ENCODE measurements around the gene KLHDC7B.

DNA sequence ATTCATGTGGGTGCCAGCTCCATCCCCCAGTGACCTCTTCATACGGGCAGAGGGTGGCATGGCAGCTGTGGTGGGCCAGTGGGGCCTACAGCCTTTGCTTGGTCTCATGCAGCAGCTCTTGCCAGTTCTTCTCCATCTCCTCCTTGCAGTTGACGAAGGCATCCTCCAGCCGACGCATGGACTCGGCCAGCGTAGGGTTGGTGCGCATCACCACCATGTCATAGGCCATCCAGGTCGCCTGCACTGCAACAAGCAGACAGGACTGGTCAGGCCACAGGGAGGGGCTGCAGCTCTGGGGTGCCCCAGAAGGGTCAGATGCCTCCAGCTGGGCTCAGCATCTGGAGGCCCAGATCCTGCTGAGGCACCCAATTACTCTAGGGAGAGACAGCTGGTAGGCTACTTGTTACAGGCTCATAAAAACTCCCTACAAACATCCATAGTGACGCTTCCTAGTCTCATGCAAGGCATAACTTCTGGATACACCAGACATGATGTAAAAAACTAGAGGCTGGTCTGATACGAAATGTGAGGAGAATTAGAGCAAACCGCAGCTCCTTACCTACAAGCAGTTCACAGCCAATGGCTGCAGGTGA, 5.6 kb downstream of the KLHDC7B start:
- TF ChIP-seq, protein P1, sequence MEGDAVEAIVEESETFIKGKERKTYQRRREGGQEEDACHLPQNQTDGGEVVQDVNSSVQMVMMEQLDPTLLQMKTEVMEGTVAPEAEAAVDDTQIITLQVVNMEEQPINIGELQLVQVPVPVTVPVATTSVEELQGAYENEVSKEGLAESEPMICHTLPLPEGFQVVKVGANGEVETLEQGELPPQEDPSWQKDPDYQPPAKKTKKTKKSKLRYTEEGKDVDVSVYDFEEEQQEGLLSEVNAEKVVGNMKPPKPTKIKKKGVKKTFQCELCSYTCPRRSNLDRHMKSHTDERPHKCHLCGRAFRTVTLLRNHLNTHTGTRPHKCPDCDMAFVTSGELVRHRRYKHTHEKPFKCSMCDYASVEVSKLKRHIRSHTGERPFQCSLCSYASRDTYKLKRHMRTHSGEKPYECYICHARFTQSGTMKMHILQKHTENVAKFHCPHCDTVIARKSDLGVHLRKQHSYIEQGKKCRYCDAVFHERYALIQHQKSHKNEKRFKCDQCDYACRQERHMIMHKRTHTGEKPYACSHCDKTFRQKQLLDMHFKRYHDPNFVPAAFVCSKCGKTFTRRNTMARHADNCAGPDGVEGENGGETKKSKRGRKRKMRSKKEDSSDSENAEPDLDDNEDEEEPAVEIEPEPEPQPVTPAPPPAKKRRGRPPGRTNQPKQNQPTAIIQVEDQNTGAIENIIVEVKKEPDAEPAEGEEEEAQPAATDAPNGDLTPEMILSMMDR (IDR thresholded peaks at IDR 0.05), result no peak
- TF ChIP-seq POLR2AphosphoS5 (IDR thresholded peaks at IDR 0.05) (no peak), EP300 (IDR thresholded peaks at IDR 0.05) (no peak), POLR2A (IDR thresholded peaks at IDR 0.05; ENCODE audit: low read depth) (no peak)
